Suprapubic skin (tissue), 4 donors: ENCODE data around the gene ZNF692. TPM values are rescaled to one million over a fixed set of nuclear protein-coding genes. Genes with fewer than 3 reads are reported as not detected.
"Not testable (repeated sequence)": the region's sequence is repeated elsewhere in the genome, so short reads cannot be mapped to it uniquely, and the experiment has no call there.

Experiments
- DNase-seq, 2 donors: peaks; one replicate each; pipeline ENCODE4 v3.0.0-alpha.2; 2019; ENCODE audit warnings: low spot score in 2 of 2
- H3K27ac ChIP-seq: fragments of 200-600 bp; sonication (generic); one replicate; pipeline ENCODE4 v1.5.1; 2019
- H3K27me3 ChIP-seq: fragments of 200-600 bp; sonication (generic); one replicate; pipeline ENCODE4 v1.5.1; 2019
- H3K36me3 ChIP-seq: fragments of 200-600 bp; sonication (generic); one replicate; pipeline ENCODE4 v1.5.1; 2019
- H3K4me1 ChIP-seq: fragments of 200-600 bp; sonication (generic); one replicate; pipeline ENCODE4 v1.5.1; 2019
- H3K4me3 ChIP-seq: fragments of 200-600 bp; sonication (generic); one replicate; pipeline ENCODE4 v1.5.1; 2019; ENCODE audit warnings: mild to moderate bottlenecking
- H3K9me3 ChIP-seq: fragments of 200-600 bp; sonication (generic); one replicate; pipeline ENCODE4 v1.5.1; 2019
- EP300 ChIP-seq: sonication (generic); formaldehyde crosslinking; IDR thresholded peaks from one replicate; pipeline ENCODE4 v1.6.1; 2017; ENCODE audit warnings: antibody characterized with exemption
- POLR2A ChIP-seq, 2 donors: fragments of 450-650 bp; IDR thresholded peaks; one replicate each; pipeline ENCODE4 v1.6.1; 2017; ENCODE audit warnings: antibody characterized with exemption in 2 of 2, mild to moderate bottlenecking in 2 of 2, moderate library complexity in 2 of 2
- POLR2AphosphoS5 ChIP-seq, 3 donors: sonication (generic); formaldehyde crosslinking; IDR thresholded peaks; one replicate each; pipeline ENCODE4 v1.6.1; 2017; ENCODE audit warnings: antibody characterized with exemption in 3 of 3
- WGBS: methylation state at CpG from one replicate; pipeline ENCODE4 v1.1.5; 2018; 5-methylcytosine and 5-hydroxymethylcytosine counted together
- total RNA-seq, 4 donors: library from RNA; depleted of rRNA; stranded (reverse); fragments of >200 nt; gene quantifications; one replicate each; pipeline ENCODE4 v1.1.0, GENCODE V29; 2016
- TF ChIP-seq, protein P1 (sequence below), 2 donors: fragments of 200-600 bp in 1 of 2; fragments of 450-650 bp in 1 of 2; sonication (generic) in 1 of 2; IDR thresholded peaks; one replicate each; pipeline ENCODE4 v1.5.1; 2016 to 2019; ENCODE audit warnings: antibody characterized with exemption in 2 of 2, mild to moderate bottlenecking in 1 of 2, moderate library complexity in 1 of 2

The ZNF692 gene
- total RNA-seq, 4 donors from 2014 or later, result 30.2 to 138 (median 52.6) TPM

- 87% methylated on average over 1 of the region's 1 CpG for WGBS
- TF ChIP-seq EP300, result no peak
- TF ChIP-seq, protein P1, sequence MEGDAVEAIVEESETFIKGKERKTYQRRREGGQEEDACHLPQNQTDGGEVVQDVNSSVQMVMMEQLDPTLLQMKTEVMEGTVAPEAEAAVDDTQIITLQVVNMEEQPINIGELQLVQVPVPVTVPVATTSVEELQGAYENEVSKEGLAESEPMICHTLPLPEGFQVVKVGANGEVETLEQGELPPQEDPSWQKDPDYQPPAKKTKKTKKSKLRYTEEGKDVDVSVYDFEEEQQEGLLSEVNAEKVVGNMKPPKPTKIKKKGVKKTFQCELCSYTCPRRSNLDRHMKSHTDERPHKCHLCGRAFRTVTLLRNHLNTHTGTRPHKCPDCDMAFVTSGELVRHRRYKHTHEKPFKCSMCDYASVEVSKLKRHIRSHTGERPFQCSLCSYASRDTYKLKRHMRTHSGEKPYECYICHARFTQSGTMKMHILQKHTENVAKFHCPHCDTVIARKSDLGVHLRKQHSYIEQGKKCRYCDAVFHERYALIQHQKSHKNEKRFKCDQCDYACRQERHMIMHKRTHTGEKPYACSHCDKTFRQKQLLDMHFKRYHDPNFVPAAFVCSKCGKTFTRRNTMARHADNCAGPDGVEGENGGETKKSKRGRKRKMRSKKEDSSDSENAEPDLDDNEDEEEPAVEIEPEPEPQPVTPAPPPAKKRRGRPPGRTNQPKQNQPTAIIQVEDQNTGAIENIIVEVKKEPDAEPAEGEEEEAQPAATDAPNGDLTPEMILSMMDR (IDR thresholded peaks at IDR 0.05), result no peak
- no peak for TF ChIP-seq POLR2A (IDR thresholded peaks at IDR 0.05)
- no peak for TF ChIP-seq POLR2AphosphoS5 (IDR thresholded peaks at IDR 0.05)
- Histone ChIP-seq H3K27me3 (peaks cover 16% of the 10 kb centered on the region), H3K27ac (no peak overlapping the region), H3K4me3 (no peak overlapping the region), H3K9me3 (no peaks in the 10 kb centered on the region), H3K4me1 (no peaks in the 10 kb centered on the region), H3K36me3 (no peaks in the 10 kb centered on the region)
- DNase-seq, result no peak
Measured at GRCh38 chr1:248892590-248892989, 33.7 kb upstream of the ZNF692 start.

DNA sequence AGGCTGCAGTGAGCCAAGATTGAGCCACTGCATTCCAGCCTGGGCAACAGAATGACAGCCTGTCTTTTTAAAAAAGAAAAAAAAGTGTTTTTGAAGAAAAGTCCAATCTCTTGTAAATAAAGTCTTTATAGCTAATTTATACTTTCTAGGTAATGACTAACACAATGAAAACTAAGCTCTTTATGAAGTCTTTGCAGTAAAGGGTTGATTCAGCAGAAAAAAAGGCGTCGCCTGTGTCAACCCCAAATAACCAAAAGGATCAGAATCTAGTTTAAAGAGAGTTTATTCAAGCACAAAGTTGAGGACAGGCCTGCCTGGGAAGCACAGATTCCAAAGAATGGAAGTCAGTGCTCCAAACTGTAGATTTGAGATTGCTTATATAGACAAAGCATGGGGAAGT lies 32.9 kb upstream of the ZNF692 start:
- TF ChIP-seq, protein P1 (IDR thresholded peaks at IDR 0.05), result no peak
- no peak for TF ChIP-seq EP300
- TF ChIP-seq POLR2AphosphoS5 (IDR thresholded peaks at IDR 0.05), result no peak
- TF ChIP-seq POLR2A (IDR thresholded peaks at IDR 0.05), result no peak
- H3K9me3 ChIP-seq, result no peaks in the 10 kb centered on the region
- no peak overlapping the region for H3K27ac ChIP-seq
- no peak overlapping the region for H3K4me3 ChIP-seq
- no peaks in the 10 kb centered on the region for H3K36me3 ChIP-seq
- 76% methylated on average over 2 of the region's 2 CpGs for WGBS
- no peaks in the 10 kb centered on the region for H3K4me1 ChIP-seq
- peaks cover 9% of the 10 kb centered on the region for H3K27me3 ChIP-seq
- no peak for DNase-seq

GRCh38 chr1:248890549-248891498 lies 31.9 kb upstream of the ZNF692 start:
- Histone ChIP-seq H3K9me3 (no peaks in the 10 kb centered on the region), H3K4me3 (no peak overlapping the region), H3K27ac (no peak overlapping the region), H3K4me1 (no peaks in the 10 kb centered on the region), H3K27me3 (peaks cover 4% of the 10 kb centered on the region), H3K36me3 (no peaks in the 10 kb centered on the region)
- TF ChIP-seq EP300, result no peak
- TF ChIP-seq, protein P1 (IDR thresholded peaks at IDR 0.05), result no peak
- TF ChIP-seq POLR2A (IDR thresholded peaks at IDR 0.05), result no peak
- no peak for TF ChIP-seq POLR2AphosphoS5 (IDR thresholded peaks at IDR 0.05)
- no peak for DNase-seq
- WGBS, result 89% methylated on average over 9 of the region's 9 CpGs

- H3K36me3 ChIP-seq, DNase-seq, H3K4me1 ChIP-seq, H3K9me3 ChIP-seq, H3K27me3 ChIP-seq, H3K4me3 ChIP-seq, H3K27ac ChIP-seq: not testable (repeated sequence)
- 86% methylated on average over 10 of the region's 10 CpGs for WGBS
Measured at GRCh38 chr1:248889914-248890243, 31.0 kb upstream of the ZNF692 start.

- H3K4me1 ChIP-seq, result no peaks in the 10 kb centered on the region
- TF ChIP-seq POLR2A (IDR thresholded peaks at IDR 0.05) (no peak), POLR2AphosphoS5 (IDR thresholded peaks at IDR 0.05) (no peak), EP300 (no peak)
- TF ChIP-seq, protein P1 (IDR thresholded peaks at IDR 0.05), result no peak
- WGBS, result 17% methylated on average over 1 of the region's 1 CpG
- H3K4me3 ChIP-seq, result no peak overlapping the region
- H3K27me3 ChIP-seq, result no peaks in the 10 kb centered on the region
- no peaks in the 10 kb centered on the region for H3K36me3 ChIP-seq
- H3K27ac ChIP-seq, result no peak overlapping the region
- no peak for DNase-seq
- no peaks in the 10 kb centered on the region for H3K9me3 ChIP-seq
Measured at GRCh38 chr1:248886237-248886895, 27.5 kb upstream of the ZNF692 start.
